HuH-7 (cell line): Measurements from ENCODE around the gene CBX2.

ENCODE experiments used
- DNase-seq: peaks from one replicate; pipeline ENCODE4 v3.0.0; 2011; ENCODE audit warnings: low spot score

The CBX2 gene

GRCh38 chr17:79777894-79778503 lies at the start of gene CBX2:
CBX2 (plus strand) TSS chr17:79778148; CDS start chr17:79778236, 88 bp downstream.
- DNase-seq = peak; percentile 94

- DNase-seq = peak; percentile 99
Observed at GRCh38 chr17:79728169-79728907, 49.6 kb upstream of the CBX2 start.

- no peak for DNase-seq
Observed at GRCh38 chr17:79728908-79729471, 49.0 kb upstream of the CBX2 start.

- DNase-seq = no peak
Observed at GRCh38 chr17:79729761-79730160, 48.2 kb upstream of the CBX2 start.

GRCh38 chr17:79730437-79730768 lies 47.5 kb upstream of the CBX2 start:
- no peak for DNase-seq

DNA sequence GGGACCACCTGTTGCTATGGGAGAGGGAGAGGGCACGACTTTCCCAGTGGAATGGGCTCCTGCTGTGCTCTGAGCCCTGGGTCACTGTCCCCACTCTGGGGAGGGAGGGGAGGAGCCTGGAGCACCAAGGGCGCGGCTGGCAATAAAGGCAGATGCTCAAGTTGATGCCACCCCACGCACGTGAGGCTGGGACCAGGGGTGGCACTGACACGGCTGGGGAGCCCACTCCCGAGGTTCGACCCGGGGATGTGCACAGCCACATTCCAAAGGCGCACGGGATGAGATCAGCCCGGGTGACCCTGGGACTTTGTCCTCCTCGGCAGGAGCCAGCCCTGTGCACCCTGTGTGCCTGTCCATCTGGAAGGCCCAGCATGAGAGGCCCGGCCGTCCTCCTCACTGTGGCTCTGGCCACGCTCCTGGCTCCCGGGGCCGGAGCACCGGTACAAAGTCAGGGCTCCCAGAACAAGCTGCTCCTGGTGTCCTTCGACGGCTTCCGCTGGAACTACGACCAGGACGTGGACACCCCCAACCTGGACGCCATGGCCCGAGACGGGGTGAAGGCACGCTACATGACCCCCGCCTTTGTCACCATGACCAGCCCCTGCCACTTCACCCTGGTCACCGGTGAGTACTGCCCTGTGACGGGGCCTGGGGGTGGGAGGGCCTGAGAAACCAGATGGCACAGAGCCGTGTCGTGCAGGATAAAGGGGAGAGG lies 47.0 kb upstream of the CBX2 start, which contains the start of gene ENPP7:
Gene ENPP7 (plus strand): TSS at position 175 of the 715 bp plus-strand sequence. CDS start 197 bp downstream, at position 372.
- DNase-seq = no peak

- no peak for DNase-seq
Observed at GRCh38 chr17:79732254-79732653, 45.7 kb upstream of the CBX2 start.

DNA sequence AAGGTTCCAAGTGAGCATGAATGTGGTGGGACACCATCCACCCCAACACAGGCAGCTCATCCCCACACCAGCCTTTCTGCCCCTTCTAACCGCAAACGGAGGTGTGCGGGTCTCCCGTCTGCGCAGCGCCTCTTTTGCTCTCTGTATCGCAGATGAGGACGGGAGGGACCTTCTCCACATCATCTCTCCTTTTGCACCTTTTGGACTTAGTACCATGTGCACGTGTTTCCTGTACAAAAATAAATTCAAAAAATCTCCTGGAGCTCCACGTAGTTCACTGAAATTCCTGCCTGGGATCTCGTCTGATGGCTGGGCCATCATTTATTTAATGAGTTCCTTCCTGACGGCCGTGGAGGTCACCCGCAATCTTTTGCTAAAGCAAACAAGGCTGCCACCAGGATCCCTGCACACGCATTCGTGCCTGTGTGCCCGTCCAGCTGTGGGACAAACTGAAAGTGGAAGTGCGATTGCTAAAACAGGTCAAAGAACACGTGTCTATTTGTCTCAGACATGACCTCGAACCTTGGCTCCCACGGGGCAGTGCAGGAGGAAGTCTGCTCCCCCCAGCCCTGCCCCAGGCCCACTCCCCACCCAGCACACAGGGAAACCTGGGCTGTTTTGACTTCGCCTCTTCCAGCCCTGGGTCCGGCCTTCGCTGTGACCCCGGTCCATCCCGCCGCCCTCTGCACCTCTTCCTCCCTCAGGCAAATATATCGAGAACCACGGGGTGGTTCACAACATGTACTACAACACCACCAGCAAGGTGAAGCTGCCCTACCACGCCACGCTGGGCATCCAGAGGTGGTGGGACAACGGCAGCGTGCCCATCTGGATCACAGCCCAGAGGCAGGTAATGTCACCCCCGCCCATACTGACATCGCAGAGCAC lies 44.9 kb upstream of the CBX2 start:
- no peak for DNase-seq

DNA sequence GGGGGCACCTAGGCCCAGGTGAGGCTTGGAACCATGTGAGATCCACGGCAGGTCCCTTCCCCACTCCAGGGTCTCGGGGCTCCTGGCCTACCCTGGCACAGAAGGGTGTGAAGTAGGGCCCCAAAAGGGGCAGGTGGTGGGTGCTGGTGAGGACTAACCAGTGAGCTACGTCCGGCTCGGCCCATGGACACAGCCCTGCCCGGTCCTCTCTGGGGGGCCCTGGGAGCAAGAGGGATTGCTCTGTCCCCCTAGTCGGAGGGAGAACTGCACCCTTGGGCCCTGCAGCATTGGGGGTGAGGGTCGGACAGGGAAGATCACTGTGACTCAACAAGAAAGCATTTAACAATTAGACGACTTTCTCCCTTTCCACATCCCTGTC lies 44.3 kb upstream of the CBX2 start:
- no peak for DNase-seq

GRCh38 chr17:79735096-79735495 lies 42.9 kb upstream of the CBX2 start:
- DNase-seq = no peak

DNA sequence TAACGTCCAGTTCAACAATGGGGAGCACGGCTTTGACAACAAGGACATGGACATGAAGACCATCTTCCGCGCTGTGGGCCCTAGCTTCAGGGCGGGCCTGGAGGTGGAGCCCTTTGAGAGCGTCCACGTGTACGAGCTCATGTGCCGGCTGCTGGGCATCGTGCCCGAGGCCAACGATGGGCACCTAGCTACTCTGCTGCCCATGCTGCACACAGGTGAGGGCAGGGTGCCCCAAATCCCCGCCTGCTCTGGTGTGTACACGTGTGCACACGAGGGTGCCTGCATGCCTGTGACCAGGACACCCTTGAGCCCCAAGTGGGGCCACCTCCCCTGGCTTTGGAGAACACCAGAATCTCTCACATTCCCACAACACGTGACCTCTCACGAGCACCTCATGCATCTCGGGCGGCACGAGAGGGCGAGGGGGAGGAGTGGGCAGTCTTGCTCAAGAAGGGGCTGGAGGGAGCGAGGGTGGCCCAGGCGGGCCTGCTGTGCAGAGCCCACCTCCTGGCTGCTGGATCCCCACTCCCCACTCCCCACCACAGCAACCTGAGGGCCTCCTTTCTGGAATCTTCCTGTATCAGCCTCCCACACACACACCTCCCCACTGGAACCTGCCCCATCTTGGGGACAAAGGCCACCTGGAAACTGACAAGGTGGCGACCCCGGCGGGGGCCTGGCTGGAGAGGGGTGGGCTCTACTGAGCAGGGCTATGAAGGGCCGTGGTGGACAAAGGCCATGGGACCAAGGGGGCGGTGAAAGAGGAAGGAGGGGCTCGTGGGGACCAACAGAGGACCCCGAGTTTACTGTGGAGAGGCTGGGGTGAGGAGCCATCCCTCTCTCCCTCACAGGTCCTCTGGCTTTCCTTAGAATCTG lies 40.7 kb upstream of the CBX2 start:
- no peak for DNase-seq

- DNase-seq = no peak
Observed at GRCh38 chr17:79737922-79738578, 39.9 kb upstream of the CBX2 start.

DNA sequence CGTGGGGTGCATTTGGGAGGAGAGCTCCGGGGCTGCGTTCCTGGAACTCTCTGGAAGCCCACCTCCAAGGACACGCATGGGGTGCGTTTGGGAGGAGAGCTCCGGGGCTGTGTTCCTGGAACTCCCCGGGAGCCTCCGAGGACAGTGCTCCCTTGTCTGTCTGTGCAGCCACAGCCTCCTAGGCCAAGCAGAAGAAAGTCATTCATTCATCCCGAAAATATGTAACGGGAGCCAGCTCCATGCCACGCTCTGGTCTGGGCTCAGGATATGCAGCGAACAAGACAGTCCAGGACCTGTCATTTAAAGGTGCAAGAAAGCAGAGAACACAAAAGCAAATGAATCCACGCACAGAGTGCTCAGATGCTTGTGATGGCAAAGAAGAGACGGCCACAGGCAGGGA lies 39.3 kb upstream of the CBX2 start:
- DNase-seq = no peak

DNA sequence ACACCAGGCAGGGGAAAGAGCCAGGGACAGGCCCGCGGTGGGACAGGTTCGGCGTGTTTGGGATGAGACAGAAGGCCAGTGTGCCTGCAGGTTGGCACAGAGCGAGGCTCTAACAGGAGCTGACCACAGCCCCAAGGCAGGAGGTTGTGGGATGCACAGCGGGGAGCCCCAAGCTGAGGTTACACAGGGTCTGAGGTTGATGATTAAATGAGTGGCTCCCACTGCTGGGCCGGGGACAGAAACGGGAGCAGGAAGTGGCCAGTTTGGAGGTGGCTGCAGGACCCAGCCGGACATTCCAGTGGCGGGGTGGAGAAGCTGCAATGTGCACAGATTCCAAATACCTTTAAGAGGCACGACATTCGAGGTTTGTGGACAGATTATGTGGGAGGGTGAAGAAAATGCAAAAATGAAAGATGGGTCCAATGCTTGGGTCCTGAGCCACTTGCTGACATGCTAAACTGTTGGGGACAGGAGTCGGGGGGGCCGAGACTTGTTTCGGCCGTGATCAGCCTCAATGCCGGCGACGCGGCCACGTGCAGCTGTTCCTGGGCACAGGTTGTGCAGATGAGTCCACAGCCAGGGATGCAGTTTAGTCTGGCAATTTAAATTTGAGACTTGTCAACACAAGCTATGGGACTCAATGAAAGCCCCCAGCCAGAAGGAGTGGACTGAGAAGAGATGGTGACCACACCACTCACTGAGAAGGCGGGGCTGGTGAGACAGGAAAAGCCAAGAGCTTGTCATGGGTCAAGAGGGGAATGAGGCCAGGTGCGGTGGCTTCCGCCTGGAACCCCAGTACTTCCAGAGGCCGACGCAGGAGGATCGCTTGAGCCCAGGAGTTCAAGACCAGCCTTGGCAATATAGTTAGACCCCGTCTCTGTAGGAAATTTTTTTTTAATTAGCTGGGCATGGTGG lies 38.5 kb upstream of the CBX2 start:
- no peak for DNase-seq

DNA sequence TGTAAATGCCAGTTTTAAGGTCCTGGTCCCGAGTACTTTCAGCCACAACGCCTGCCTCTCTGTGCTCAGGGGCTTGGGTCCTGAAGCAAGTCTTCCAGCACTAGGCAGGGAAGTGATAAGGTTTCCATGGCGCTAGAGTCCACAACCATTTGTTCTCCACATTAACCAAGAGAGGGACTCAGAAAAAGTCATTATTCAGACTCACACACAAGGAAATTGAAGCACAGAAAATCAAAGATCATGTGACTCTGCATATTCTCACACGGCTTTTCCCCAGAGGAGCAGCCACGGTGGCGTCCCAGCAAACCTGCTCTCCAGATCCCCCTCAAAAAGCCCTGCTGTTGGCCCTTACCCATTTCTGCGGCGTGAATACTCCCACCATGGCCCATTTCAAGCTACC lies 37.5 kb upstream of the CBX2 start:
- DNase-seq = peak; percentile 74

DNA sequence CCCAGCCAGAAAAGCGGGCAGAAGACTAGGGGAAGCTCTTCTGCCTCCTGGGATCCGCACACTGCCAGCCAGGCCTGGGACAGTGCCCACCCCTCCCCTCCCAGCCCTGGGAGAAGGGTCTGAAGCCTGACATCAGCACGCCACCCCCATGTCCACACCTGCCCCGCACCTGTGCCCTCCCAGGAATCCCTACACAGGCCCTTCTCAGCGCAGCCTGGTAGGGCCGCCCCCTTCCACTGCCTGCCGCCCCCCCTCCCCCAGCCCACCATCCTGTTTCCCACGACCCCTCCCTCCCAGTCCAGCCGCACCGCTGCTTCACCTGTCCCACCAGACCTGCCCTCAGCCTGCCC lies 36.6 kb upstream of the CBX2 start:
- DNase-seq = no peak

DNA sequence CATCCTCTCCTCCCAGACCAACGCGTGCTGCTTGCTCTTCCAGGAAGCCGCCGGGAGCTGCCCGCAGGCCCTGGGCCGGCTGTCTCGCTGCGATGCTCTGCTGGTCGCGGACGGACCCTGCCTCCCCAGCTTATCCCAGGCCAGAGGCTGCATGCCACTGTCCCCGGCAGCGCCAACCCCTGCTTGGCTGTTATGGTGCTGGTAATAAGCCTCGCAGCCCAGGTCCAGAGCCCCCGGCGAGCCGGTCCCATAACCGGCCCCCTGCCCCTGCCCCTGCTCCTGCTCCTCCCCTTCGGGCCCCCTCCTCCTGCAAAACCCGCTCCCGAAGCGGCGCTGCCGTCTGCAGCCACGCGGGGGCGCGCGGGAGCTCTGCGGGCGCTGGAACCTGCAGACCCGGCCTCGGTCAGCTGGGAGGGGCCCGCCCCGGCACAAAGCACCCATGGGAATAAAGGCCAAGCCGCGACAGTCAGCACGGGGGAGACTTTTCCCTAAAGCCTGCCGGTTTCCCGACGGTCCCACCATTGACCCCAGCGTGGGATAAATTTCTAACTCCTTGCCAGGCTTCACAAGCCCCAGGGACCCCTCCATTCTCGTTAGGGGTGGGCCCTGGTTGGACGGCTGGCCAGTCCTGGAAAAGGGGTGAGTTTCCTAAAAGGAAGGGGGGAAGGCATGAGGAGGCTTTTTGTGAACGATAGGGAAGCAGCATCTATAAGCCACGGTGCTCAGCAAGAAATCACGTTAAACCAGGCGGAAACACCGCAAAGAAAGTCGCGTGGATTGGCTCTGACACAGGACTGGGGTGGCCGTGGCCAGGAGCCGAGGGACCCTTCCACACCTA lies 36.0 kb upstream of the CBX2 start:
- DNase-seq = peak; percentile 93

GRCh38 chr17:79742589-79742918 lies 35.4 kb upstream of the CBX2 start:
- no peak for DNase-seq
